Peyer's patch (tissue), 4 donors: ENCODE data around the gene PKP1. TPM values are rescaled to one million over a fixed set of nuclear protein-coding genes. Genes with fewer than 3 reads are reported as not detected.

Source experiments
- DNase-seq, 3 donors: peaks; one replicate each; pipeline ENCODE4 v3.0.0-alpha.2; 2017 to 2019
- H3K27ac ChIP-seq, 4 donors: fragments of 200-600 bp; sonication (generic); one replicate each; pipeline ENCODE4 v1.5.1; 2016 to 2019
- H3K27me3 ChIP-seq, 2 donors: fragments of 200-600 bp; sonication (generic); one replicate each; pipeline ENCODE4 v1.5.1; 2019
- H3K36me3 ChIP-seq, 3 donors: fragments of 200-600 bp; sonication (generic); one replicate each; pipeline ENCODE4 v1.5.1; 2016 to 2019
- H3K4me1 ChIP-seq, 4 donors: fragments of 200-600 bp; sonication (generic); one replicate each; pipeline ENCODE4 v1.5.1; 2016 to 2019
- H3K4me3 ChIP-seq, 4 donors: fragments of 200-600 bp; sonication (generic); 1 replicate in 3 of 4; 2 replicates in 1 of 4; pipeline ENCODE4 v1.5.1; 2016 to 2019; ENCODE audit warnings: mild to moderate bottlenecking in 1 of 4
- H3K9me3 ChIP-seq, 4 donors: fragments of 200-600 bp; sonication (generic); one replicate each; pipeline ENCODE4 v1.5.1; 2016 to 2019; ENCODE audit warnings: mild to moderate bottlenecking in 1 of 4
- POLR2A ChIP-seq, 2 donors: fragments of 450-650 bp; IDR thresholded peaks; one replicate each; pipeline ENCODE4 v1.5.1; 2017; ENCODE audit warnings: antibody characterized with exemption in 2 of 2, mild to moderate bottlenecking in 2 of 2, moderate library complexity in 2 of 2
- total RNA-seq, 4 donors: library from RNA; depleted of rRNA; stranded (reverse); fragments of >200 nt; gene quantifications; one replicate each; pipeline ENCODE4 v1.1.0, GENCODE V29; 2016
- TF ChIP-seq, protein P1 (sequence below), 6 experiments: fragments of 450-650 bp in 4 of 6; fragments of 200-600 bp in 2 of 6; sonication (generic) in 1 of 6; IDR thresholded peaks; one replicate each; pipeline ENCODE4 v1.5.1; 2017 to 2019; ENCODE audit warnings: antibody characterized with exemption in 6 of 6, mild to moderate bottlenecking in 3 of 6, moderate library complexity in 1 of 6

Gene PKP1
- total RNA-seq, 4 donors from 2014 or later, result 0.54 to 11.6 (median 1.4) TPM

DNA sequence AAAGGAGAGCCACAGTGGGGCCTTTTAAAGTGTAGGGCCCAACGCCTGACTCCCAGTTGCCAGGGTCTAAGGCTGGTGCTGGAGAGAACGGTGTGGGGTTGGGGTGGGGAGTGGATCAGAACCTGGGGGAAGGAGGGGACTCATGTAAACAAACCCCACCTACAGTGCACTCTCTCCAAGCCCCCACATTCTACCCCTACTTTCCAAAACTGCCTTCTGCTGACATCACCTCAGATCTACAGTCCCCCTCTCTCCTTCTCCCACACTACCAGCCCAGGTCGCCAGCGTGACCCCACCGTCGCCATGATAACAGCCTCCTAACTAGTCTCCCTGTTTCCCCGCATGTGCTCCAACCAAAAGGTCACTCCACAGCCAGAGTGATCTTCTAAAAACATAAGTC, 67.6 kb downstream of the PKP1 start:
- no peaks in the 10 kb centered on the region for H3K4me1 ChIP-seq
- TF ChIP-seq POLR2A (IDR thresholded peaks at IDR 0.05), result no peak
- TF ChIP-seq, protein P1, sequence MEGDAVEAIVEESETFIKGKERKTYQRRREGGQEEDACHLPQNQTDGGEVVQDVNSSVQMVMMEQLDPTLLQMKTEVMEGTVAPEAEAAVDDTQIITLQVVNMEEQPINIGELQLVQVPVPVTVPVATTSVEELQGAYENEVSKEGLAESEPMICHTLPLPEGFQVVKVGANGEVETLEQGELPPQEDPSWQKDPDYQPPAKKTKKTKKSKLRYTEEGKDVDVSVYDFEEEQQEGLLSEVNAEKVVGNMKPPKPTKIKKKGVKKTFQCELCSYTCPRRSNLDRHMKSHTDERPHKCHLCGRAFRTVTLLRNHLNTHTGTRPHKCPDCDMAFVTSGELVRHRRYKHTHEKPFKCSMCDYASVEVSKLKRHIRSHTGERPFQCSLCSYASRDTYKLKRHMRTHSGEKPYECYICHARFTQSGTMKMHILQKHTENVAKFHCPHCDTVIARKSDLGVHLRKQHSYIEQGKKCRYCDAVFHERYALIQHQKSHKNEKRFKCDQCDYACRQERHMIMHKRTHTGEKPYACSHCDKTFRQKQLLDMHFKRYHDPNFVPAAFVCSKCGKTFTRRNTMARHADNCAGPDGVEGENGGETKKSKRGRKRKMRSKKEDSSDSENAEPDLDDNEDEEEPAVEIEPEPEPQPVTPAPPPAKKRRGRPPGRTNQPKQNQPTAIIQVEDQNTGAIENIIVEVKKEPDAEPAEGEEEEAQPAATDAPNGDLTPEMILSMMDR (IDR thresholded peaks at IDR 0.05), result no peak
- no peak overlapping the region for H3K27ac ChIP-seq
- DNase-seq, result peak in 1 of 3 donors; percentile 19
- H3K9me3 ChIP-seq, result no peaks in the 10 kb centered on the region
- H3K27me3 ChIP-seq, result no peaks in the 10 kb centered on the region
- H3K36me3 ChIP-seq, result no peaks in the 10 kb centered on the region
- no peak overlapping the region for H3K4me3 ChIP-seq

DNA sequence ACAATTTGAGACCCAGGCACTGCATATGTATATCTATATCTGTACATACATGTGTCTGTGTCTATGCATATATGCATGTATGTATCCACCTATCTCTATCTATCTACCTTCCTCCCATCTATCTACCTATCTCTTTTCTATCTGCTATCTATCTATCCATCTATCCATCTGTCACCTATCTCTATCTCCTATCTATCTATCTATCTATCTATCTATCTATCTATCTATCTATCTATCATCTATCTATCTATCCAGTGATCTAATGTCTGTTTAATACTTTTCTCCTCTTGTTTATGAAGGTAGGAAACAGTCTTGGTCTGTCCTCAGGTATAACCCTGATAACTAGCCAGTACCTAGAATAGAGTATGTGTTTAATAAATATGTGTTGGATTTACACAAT, 68.3 kb downstream of the PKP1 start:
- Histone ChIP-seq H3K36me3 (no peaks in the 10 kb centered on the region), H3K27me3 (no peaks in the 10 kb centered on the region), H3K4me1 (no peaks in the 10 kb centered on the region), H3K9me3 (no peaks in the 10 kb centered on the region), H3K27ac (no peak overlapping the region), H3K4me3 (no peak overlapping the region)
- TF ChIP-seq, protein P1 (IDR thresholded peaks at IDR 0.05), result no peak
- TF ChIP-seq POLR2A (IDR thresholded peaks at IDR 0.05), result no peak
- no peak for DNase-seq

- TF ChIP-seq POLR2A (IDR thresholded peaks at IDR 0.05), result no peak
- TF ChIP-seq, protein P1 (IDR thresholded peaks at IDR 0.05), result no peak
- Histone ChIP-seq H3K27ac (no peak overlapping the region), H3K36me3 (no peaks in the 10 kb centered on the region), H3K9me3 (no peaks in the 10 kb centered on the region), H3K4me1 (no peaks in the 10 kb centered on the region), H3K4me3 (no peak overlapping the region), H3K27me3 (no peaks in the 10 kb centered on the region)
- peak in 1 of 3 donors; percentile 26 for DNase-seq
These were observed 70.1 kb downstream of the PKP1 start for GRCh38 chr1:201353186-201353940.

DNA sequence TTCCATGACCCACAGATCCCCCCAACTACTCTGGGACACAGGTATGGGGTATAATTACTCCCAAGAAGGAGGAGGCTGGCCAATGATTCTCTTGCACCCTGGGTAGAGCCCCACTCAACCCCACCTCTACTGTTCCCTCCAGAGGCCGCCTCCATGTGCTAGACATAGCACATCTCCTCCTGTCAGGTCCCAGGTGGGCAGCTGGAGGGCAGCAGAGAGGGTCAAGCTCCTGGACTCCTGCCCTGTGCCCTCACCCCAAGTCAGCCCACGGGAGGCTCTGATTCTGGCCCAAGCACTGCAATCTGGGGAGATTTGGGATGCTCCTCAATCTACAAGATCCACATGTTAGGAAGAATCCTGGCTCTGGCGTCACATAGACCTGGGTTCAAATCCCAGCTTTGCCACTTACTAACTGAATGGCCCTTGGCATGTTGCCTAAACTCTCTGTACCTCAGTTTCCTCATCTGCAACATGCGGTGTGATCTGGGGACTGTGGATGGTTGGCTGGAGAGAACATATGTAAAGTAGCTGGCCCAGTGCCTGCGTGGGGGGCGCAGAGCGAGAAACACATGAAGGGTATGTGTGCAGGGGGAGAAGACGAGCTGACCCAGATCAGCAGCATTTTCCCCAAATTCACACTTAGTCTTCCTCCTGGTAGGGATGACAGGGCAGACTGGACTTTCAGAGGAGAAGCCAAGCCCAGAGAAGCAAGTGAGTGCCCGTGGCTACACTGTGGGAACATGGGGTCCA, 71.0 kb downstream of the PKP1 start:
- peak in 1 of 3 donors; percentile 15 for DNase-seq

DNA sequence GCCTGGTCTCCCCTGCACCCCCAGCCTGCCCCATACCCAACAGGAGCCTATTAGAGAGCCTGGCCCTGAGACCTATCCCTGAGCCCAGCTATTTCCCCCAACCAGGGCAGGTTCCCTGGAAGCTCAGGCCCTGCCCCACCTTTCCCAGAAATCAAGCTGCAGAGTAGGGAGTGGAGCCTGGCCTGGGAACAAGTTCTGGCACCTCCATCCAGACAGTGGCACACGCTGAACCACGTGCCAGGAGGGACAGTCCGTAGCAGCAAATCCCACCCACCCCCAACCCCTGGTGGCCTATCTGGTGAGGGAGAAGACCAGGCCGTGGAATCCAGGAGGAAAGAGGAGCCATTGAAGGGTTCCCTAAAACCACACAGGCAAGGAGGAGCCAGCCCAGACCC, 71.6 kb downstream of the PKP1 start:
- no peaks in the 10 kb centered on the region for H3K27me3 ChIP-seq
- no peaks in the 10 kb centered on the region for H3K9me3 ChIP-seq
- H3K36me3 ChIP-seq, result no peaks in the 10 kb centered on the region
- DNase-seq, result peak in 1 of 3 donors; percentile 18
- H3K4me3 ChIP-seq, result no peak overlapping the region
- no peaks in the 10 kb centered on the region for H3K4me1 ChIP-seq
- H3K27ac ChIP-seq, result no peak overlapping the region
- TF ChIP-seq, protein P1 (IDR thresholded peaks at IDR 0.05), result no peak
- no peak for TF ChIP-seq POLR2A (IDR thresholded peaks at IDR 0.05)

More for the DNA sequence above, 71.0 kb downstream of the PKP1 start:
- Histone ChIP-seq H3K4me1 (no peaks in the 10 kb centered on the region), H3K9me3 (no peaks in the 10 kb centered on the region), H3K27me3 (no peaks in the 10 kb centered on the region), H3K4me3 (no peak overlapping the region), H3K36me3 (no peaks in the 10 kb centered on the region), H3K27ac (no peak overlapping the region)
- TF ChIP-seq, protein P1 (IDR thresholded peaks at IDR 0.05), result no peak
- no peak for TF ChIP-seq POLR2A (IDR thresholded peaks at IDR 0.05)
